K562 (cell line): ENCODE results near the gene SMG9. TPM values are rescaled to one million over a fixed set of nuclear protein-coding genes. Genes with fewer than 3 reads are reported as not detected.

Experiments
- ADNP ChIP-seq: fragments of 200-800 bp; sonication (Bioruptor generic); IDR thresholded peaks from 2 replicates; pipeline ENCODE4 v1.6.1; 2016; ENCODE audit warnings: missing genetic modification characterization, missing compliant biosample characterization
- BRCA1 ChIP-seq, 2 experiments: fragments of 450-650 bp in 1 of 2; sonication (generic) in 1 of 2; formaldehyde crosslinking in 1 of 2; IDR thresholded peaks; 2 replicates each; pipeline versions ENCODE4 v1.5.0 to v1.6.1; 2017 to 2020; ENCODE audit warnings: mild to moderate bottlenecking in 1 of 2, missing genetic modification reagents in 1 of 2
- C11orf30 ChIP-seq: fragments of 450-650 bp; IDR thresholded peaks from 2 replicates; pipeline ENCODE4 v1.6.1; 2016; ENCODE audit warnings: low read depth, mild to moderate bottlenecking
- CCAR2 ChIP-seq: fragments of 200-400 bp; formaldehyde crosslinking; IDR thresholded peaks from 2 replicates; pipeline ENCODE4 v1.6.1; 2017; ENCODE audit warnings: mild to moderate bottlenecking, low read depth, low read length
- ETV6 ChIP-seq, 3 experiments: fragments of 150-350 bp in 1 of 3; sonication (generic) in 1 of 3; formaldehyde crosslinking in 1 of 3; IDR thresholded peaks; 2 replicates each; pipeline versions ENCODE4 v1.6.1 to v1.8.0; 2014 to 2022; ENCODE audit warnings: borderline replicate concordance in 2 of 3, low read depth in 2 of 3, antibody characterized with exemption in 1 of 3, low read length in 1 of 3, mild to moderate bottlenecking in 1 of 3, missing genetic modification reagents in 1 of 3
- GABPB2 ChIP-seq: fragments of 250-450 bp; sonication (Bioruptor Pico); conservative IDR thresholded peaks from 2 replicates; pipeline ENCODE4 v1.5.1; 2021; ENCODE audit warnings: mild to moderate bottlenecking
- HDAC6 ChIP-seq: IDR thresholded peaks from 2 replicates; pipeline ENCODE4 v1.6.1; 2012; ENCODE audit warnings: low read depth, mild to moderate bottlenecking, control low read depth, inconsistent platforms, low read length, moderate library complexity
- HOXB6 ChIP-seq: fragments of 250-450 bp; sonication (Bioruptor Pico); IDR thresholded peaks from 2 replicates; pipeline ENCODE4 v1.5.1; 2022; ENCODE audit warnings: mild to moderate bottlenecking, borderline replicate concordance
- MCM7 ChIP-seq, 2 experiments: fragments of 450-650 bp; IDR thresholded peaks; 2 replicates each; pipeline ENCODE4 v1.6.1; 2016 to 2018
- POLR3A ChIP-seq: IDR thresholded peaks from 2 replicates; pipeline ENCODE4 v1.6.1; 2011; ENCODE audit warnings: borderline replicate concordance, mild to moderate bottlenecking, moderate library complexity; ENCODE audit not compliant: insufficient read length, insufficient read depth; ENCODE audit errors: extremely low read depth
- POLR3G ChIP-seq: IDR thresholded peaks from 2 replicates; pipeline ENCODE4 v1.6.1; 2011; ENCODE audit not compliant: insufficient read length, insufficient replicate concordance; ENCODE audit errors: extremely low read depth
- POU5F1 ChIP-seq: fragments of 150-350 bp; IDR thresholded peaks from 2 replicates; pipeline ENCODE4 v1.6.1; 2014; ENCODE audit warnings: borderline replicate concordance, low read length, low read depth, mild to moderate bottlenecking; ENCODE audit not compliant: partially characterized antibody
- PRMT5 ChIP-seq: sonication (generic); formaldehyde crosslinking; IDR thresholded peaks from 2 replicates; pipeline ENCODE4 v1.5.0; 2020; ENCODE audit warnings: missing genetic modification reagents
- RFX5 ChIP-seq: IDR thresholded peaks from 2 replicates; pipeline ENCODE4 v1.6.1; 2011; ENCODE audit warnings: low read depth, mild to moderate bottlenecking, improper control_type of control experiment, low read length
- TAF15 ChIP-seq: fragments of 200-400 bp; formaldehyde crosslinking; IDR thresholded peaks from 2 replicates; pipeline ENCODE4 v1.6.1; 2017; ENCODE audit warnings: mild to moderate bottlenecking, low read depth, low read length, moderate library complexity
- ZNF197 ChIP-seq: fragments of 200-800 bp; sonication (Bioruptor generic); IDR thresholded peaks from 2 replicates; pipeline ENCODE4 v1.6.1; 2016; ENCODE audit warnings: low read depth, missing genetic modification characterization, missing compliant biosample characterization
- ZNF224 ChIP-seq: sonication (generic); formaldehyde crosslinking; IDR thresholded peaks from 2 replicates; pipeline ENCODE4 v1.8.0; 2022; ENCODE audit warnings: mild to moderate bottlenecking, missing genetic modification reagents
- ZNF24 ChIP-seq: fragments of 450-650 bp; IDR thresholded peaks from 2 replicates; pipeline ENCODE4 v1.6.1; 2016
- ZNF324 ChIP-seq: fragments of 250-450 bp; sonication (Bioruptor Pico); IDR thresholded peaks from 2 replicates; pipeline ENCODE4 v1.4.0; 2020; ENCODE audit warnings: mild to moderate bottlenecking
- ZNF785 ChIP-seq: fragments of 250-450 bp; sonication (Bioruptor Pico); IDR thresholded peaks from 2 replicates; pipeline ENCODE4 v1.4.0; 2020; ENCODE audit warnings: mild to moderate bottlenecking
- polyA plus RNA-seq, 8 experiments: library from polyadenylated mRNA; depleted of rRNA in 4 of 8; stranded (reverse) in 5 of 8; unstranded in 3 of 8; fragments of >200 nt; fragmentation: Nextera tagmentation in 2 of 8; fragmentation: Illumina TruSeq in 1 of 8; extraction: Ambion mirVana in 2 of 8; extraction: Trizol in 1 of 8; gene quantifications; 2 replicates each; pipeline versions ENCODE4 v1.2.1 to v1.2.3, GENCODE V29; 2011 to 2014; ENCODE audit warnings: inconsistent platforms in 1 of 8, missing spikeins in 1 of 8
- total RNA-seq, 7 experiments: library from RNA; depleted of rRNA in 6 of 7; stranded (reverse); fragments of >200 nt in 6 of 7; fragmentation: Illumina TruSeq in 2 of 7; extraction: Trizol in 2 of 7; gene quantifications; 2 replicates each; pipeline versions ENCODE4 v1.2.1 to v1.2.3, GENCODE V29; 2011 to 2021; ENCODE audit warnings: low replicate concordance in 1 of 7
- TF ChIP-seq, protein P1 (sequence below): sonication (generic); formaldehyde crosslinking; IDR thresholded peaks from 2 replicates; pipeline ENCODE4 v1.8.0; 2022; ENCODE audit warnings: mild to moderate bottlenecking, missing genetic modification reagents, borderline replicate concordance
- TF ChIP-seq, protein P2 (sequence below), 3 experiments: IDR thresholded peaks in 2 of 3; conservative IDR thresholded peaks in 1 of 3; 2 replicates each; pipeline ENCODE4 v1.5.1; 2011 to 2012; ENCODE audit warnings: low read length in 3 of 3, mild to moderate bottlenecking in 3 of 3, control low read depth in 2 of 3, improper control_type of control experiment in 1 of 3, inconsistent platforms in 1 of 3, low read depth in 1 of 3, mixed read lengths in 1 of 3, moderate library complexity in 1 of 3; ENCODE audit not compliant: insufficient read depth in 2 of 3
- TF ChIP-seq, protein P3 (sequence below): sonication (generic); formaldehyde crosslinking; IDR thresholded peaks from 2 replicates; pipeline ENCODE4 v1.8.0; 2022; ENCODE audit warnings: missing genetic modification reagents, mild to moderate bottlenecking, borderline replicate concordance

SMG9 gene
- total and polyA plus RNA-seq, 9 of the 15 experiments (the other 6 are each of a cell fraction or from before 2014, with no cell fraction given), result 1.7 to 79.7 (median 40.2) TPM

DNA sequence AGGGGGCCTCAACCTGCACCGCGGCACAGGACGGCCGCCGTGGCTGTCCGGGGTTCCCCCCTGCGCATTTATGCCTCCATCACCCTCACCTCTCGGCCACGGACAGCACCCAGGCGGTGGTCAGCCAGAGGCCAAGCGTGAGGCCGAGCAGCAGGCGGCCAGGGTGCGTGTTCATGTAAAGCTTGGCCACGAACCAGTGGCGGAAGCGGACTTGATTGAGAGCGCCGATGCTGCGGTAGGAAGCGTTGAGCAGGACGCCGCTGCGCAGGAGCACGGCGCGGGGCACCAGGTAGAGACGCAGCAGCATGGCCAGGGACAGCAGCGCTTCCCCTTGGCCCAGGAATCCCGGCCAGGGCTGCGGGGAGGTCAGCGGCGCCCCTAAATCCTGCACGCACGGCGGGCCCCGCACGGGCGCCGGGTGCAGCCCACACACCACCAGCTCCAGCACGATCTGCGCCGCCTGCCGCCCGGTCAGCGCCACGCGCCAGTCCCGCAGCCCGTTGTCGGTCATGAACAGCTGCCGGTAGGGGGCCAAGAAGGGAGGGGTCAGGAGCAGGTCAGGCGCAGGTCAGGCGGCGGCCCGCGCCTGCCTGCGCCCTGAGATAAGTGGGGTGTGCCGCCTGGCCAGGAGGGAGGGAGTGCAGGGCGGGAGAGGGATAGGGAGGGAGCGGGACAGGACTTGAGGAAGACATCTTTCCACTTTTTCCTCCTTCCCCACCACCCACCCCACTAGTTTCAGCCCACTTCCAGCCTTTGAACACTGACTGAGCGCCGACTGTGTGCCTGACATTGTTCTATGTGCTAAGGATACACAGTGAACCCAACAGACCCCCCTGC is 19.6 kb upstream of the SMG9 start (continued):
- TF ChIP-seq ZNF324 (CRISPR knock-in tag) (no peak), ZNF197 (peak; percentile 88), HDAC6 (no peak), ADNP (no peak), POLR3A (no peak), ZNF224 (peak; percentile 84), GABPB2 (CRISPR knock-in tag) (no peak), ZNF24 (peak; percentile 74), TAF15 (no peak), C11orf30 (no peak), ZNF785 (CRISPR knock-in tag) (no peak), POLR3G (no peak), RFX5 (no peak), ETV6 (IDR thresholded peaks at IDR 0.05; ENCODE audit: borderline replicate concordance in 1 of 2, low read depth in 2 of 2, low read length in 1 of 2) (peak in 1 of 2 experiments; percentile 35; a peak in 1 of 4 replicates), ETV6 (CRISPR knock-in tag; IDR thresholded peaks at IDR 0.05; ENCODE audit: borderline replicate concordance) (peak; percentile 67; the same call in 1 of the 2 replicates), POU5F1 (no peak), MCM7 (IDR thresholded peaks at IDR 0.05) (no peak), BRCA1 (IDR thresholded peaks at IDR 0.05) (no peak), BRCA1 (CRISPR knock-in tag; IDR thresholded peaks at IDR 0.05) (no peak), PRMT5 (CRISPR knock-in tag) (no peak), HOXB6 (CRISPR knock-in tag) (no peak), CCAR2 (no peak)
- TF ChIP-seq, protein P1, sequence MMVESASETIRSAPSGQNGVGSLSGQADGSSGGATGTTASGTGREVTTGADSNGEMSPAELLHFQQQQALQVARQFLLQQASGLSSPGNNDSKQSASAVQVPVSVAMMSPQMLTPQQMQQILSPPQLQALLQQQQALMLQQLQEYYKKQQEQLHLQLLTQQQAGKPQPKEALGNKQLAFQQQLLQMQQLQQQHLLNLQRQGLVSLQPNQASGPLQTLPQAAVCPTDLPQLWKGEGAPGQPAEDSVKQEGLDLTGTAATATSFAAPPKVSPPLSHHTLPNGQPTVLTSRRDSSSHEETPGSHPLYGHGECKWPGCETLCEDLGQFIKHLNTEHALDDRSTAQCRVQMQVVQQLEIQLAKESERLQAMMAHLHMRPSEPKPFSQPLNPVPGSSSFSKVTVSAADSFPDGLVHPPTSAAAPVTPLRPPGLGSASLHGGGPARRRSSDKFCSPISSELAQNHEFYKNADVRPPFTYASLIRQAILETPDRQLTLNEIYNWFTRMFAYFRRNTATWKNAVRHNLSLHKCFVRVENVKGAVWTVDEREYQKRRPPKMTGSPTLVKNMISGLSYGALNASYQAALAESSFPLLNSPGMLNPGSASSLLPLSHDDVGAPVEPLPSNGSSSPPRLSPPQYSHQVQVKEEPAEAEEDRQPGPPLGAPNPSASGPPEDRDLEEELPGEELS, result peak; percentile 99
- TF ChIP-seq, protein P2, sequence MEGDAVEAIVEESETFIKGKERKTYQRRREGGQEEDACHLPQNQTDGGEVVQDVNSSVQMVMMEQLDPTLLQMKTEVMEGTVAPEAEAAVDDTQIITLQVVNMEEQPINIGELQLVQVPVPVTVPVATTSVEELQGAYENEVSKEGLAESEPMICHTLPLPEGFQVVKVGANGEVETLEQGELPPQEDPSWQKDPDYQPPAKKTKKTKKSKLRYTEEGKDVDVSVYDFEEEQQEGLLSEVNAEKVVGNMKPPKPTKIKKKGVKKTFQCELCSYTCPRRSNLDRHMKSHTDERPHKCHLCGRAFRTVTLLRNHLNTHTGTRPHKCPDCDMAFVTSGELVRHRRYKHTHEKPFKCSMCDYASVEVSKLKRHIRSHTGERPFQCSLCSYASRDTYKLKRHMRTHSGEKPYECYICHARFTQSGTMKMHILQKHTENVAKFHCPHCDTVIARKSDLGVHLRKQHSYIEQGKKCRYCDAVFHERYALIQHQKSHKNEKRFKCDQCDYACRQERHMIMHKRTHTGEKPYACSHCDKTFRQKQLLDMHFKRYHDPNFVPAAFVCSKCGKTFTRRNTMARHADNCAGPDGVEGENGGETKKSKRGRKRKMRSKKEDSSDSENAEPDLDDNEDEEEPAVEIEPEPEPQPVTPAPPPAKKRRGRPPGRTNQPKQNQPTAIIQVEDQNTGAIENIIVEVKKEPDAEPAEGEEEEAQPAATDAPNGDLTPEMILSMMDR (IDR thresholded peaks at IDR 0.05 in 2 of 3, conservative IDR thresholded peaks at IDR 0.05 in 1 of 3; ENCODE audit: insufficient read depth in 2 of 3, low read depth in 1 of 3, low read length in 3 of 3), result peak; percentile 86 to 99 (median 99)
- TF ChIP-seq, protein P3, sequence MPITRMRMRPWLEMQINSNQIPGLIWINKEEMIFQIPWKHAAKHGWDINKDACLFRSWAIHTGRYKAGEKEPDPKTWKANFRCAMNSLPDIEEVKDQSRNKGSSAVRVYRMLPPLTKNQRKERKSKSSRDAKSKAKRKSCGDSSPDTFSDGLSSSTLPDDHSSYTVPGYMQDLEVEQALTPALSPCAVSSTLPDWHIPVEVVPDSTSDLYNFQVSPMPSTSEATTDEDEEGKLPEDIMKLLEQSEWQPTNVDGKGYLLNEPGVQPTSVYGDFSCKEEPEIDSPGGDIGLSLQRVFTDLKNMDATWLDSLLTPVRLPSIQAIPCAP (CRISPR knock-in tag), result no peak; the same call in 1 of the 2 replicates
